Stimulated activated naive B cell treated with anti-CD40 and anti-IgM and Interleukin-4, amounts not matched to agents 10 μg/mL and 1 μg/mL and 100 μg/mL, for 72 hours (primary cell): ENCODE measurements around the gene BNIP5.

Experiments
- ATAC-seq, 2 donors: fragments of 150-1000 bp; cut with Tn5 transposase; replicated peaks; 2 replicates each; pipeline ENCODE4 v1.10.0; 2021; ENCODE audit warnings: moderate library complexity in 1 of 2
- DNase-seq: peaks from one replicate; pipeline ENCODE4 v3.0.0; 2021
- H3K27ac Mint-ChIP-seq: one replicate; pipeline ENCODE4 v1.8.0; 2022; ENCODE audit warnings: mild to moderate bottlenecking, mixed read lengths
- H3K27me3 Mint-ChIP-seq, 2 donors: one replicate each; pipeline ENCODE4 v1.8.0; 2022; ENCODE audit warnings: mixed read lengths in 2 of 2
- H3K36me3 Mint-ChIP-seq, 2 donors: one replicate each; pipeline ENCODE4 v1.8.0; 2022; ENCODE audit warnings: mixed read lengths in 2 of 2, mild to moderate bottlenecking in 1 of 2
- H3K4me1 Mint-ChIP-seq, 2 donors: one replicate each; pipeline ENCODE4 v1.8.0; 2022; ENCODE audit warnings: mixed read lengths in 2 of 2, mild to moderate bottlenecking in 1 of 2
- H3K4me3 Mint-ChIP-seq, 2 donors: one replicate each; pipeline ENCODE4 v1.8.0; 2022; ENCODE audit warnings: mild to moderate bottlenecking in 2 of 2, mixed read lengths in 2 of 2, moderate library complexity in 1 of 2
- H3K9me3 Mint-ChIP-seq, 2 donors: one replicate each; pipeline ENCODE4 v1.8.0; 2022; ENCODE audit warnings: mixed read lengths in 2 of 2, mild to moderate bottlenecking in 1 of 2

BNIP5 gene

DNA sequence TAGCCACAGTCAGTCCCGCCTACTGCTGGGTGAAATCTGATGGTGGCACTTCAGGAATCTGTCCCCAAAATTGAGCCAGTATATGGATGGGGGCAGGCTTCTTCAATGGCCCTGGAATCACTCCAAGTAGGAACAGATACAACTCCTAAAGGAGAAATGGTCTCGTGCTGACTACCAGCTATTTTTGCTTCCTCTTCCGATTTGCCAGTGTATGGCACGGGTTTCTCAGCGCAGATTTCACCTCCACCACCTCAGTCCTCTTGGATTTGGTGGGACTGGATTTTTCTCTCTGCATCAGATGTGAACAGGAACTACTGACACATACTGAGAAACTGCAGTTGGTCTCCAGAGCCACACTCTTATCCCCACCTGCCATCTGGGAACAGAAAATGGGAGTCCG, 39.6 kb downstream of the BNIP5 start:
- DNase-seq (no peak), ATAC-seq (no peak)
- H3K27me3 Mint-ChIP-seq, result peaks cover 36 to 37% of the 10 kb centered on the region in 2 donors
- H3K4me1 Mint-ChIP-seq, result peaks cover under 1% of the 10 kb centered on the region in 2 donors
- H3K27ac Mint-ChIP-seq, result no peak overlapping the region
- H3K36me3 Mint-ChIP-seq, result no peaks in the 10 kb centered on the region
- H3K9me3 Mint-ChIP-seq, result no peaks in the 10 kb centered on the region
- no peak overlapping the region for H3K4me3 Mint-ChIP-seq

DNA sequence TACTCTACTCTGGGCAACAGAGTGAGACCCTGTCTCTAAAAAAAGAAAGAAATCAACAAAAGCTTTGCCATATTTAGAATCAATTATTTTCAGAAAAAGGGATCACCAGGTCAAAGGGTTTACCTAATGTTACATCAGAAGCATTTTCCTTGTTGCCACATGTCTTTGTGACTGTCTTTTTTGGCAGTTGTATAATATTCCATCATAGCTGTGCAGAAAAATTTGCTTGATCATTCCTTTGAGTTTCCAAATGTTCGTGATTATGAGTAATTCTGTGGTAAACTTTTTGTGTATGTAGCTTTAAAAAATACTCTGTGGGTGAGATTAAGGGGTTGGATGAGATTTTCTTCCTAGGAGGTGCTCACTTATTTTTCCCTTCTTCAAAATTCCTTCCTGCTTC, 40.4 kb downstream of the BNIP5 start:
- DNase-seq (no peak), ATAC-seq (no peak)
- no peaks in the 10 kb centered on the region for H3K4me1 Mint-ChIP-seq
- H3K36me3 Mint-ChIP-seq, result no peaks in the 10 kb centered on the region
- no peak overlapping the region for H3K27ac Mint-ChIP-seq
- H3K9me3 Mint-ChIP-seq, result no peaks in the 10 kb centered on the region
- no peak overlapping the region for H3K4me3 Mint-ChIP-seq
- peaks cover 36 to 37% of the 10 kb centered on the region in 2 donors for H3K27me3 Mint-ChIP-seq

DNA sequence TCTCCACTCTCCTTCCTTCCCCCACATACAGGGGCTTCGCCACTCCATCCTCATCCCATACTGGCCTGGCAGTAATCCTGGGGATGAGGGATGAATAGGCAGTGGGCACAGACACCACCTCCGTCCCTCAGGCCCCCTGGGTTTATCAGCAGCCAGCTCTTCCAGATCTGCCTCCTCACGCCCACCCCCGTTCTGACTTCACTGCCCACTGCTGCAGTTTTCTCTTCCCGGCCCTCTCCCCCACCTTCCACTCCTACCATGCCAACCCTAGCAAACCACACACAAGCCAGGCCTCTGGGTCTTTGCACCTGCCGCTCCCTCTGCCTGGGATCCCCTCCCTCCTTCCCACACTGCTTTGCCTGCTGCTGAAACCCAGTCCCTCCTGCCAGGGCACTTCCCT, 44.5 kb downstream of the BNIP5 start:
- no peaks in the 10 kb centered on the region for H3K9me3 Mint-ChIP-seq
- H3K4me1 Mint-ChIP-seq, result no peaks in the 10 kb centered on the region

DNA sequence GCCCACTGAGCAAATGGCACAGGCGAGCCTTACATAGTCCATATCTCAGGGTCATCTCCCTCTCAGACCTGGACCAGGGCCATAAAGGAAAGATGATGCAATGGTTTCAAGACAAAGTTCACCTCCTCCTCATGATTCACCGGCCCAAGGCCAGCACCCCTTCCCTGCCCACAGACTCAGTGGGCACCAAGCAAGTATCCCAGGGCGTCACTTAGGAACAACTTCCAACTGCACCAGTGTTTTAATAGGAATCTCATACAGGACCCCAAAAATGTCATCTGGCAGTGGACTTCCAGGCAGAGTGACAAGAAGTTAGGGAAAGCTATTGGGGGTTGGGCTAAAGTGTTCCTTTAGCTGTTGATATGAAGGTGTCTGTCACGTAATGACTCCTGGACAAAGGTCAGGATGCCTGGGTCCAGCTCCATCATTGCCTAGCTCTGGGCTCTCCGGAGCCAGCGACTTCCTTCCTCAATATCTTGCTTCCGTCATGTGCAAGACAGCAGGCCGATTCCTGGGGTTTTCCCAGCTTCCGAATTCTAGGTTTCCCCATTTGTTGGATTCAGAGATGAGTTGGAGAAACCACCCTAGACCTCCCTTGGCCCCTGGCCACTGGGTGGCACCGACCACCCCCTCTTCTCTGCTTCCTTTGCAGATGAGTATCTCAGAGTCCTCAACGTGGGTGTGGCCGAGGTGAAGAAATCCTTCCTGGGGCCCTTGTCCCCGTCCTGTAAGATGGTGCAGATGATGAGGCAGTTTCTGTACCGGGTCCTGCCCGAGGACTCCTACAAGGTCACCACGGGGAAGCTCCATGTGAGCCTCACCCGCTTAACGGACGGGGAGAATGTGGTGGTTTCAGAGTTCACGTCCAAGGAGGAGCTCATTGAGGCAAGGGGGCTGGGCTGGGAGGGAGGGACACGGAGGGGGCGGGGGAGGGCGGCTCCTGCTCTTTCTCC, 45.7 kb downstream of the BNIP5 start:
- ATAC-seq, result no peak
- Mint-ChIP-seq H3K4me1 (no peaks in the 10 kb centered on the region), H3K36me3 (no peaks in the 10 kb centered on the region), H3K9me3 (no peaks in the 10 kb centered on the region), H3K27ac (no peak overlapping the region), H3K4me3 (no peak overlapping the region), H3K27me3 (peaks cover 36 to 40% of the 10 kb centered on the region in 2 donors)
- DNase-seq, result no peak

More for the DNA sequence above, 44.5 kb downstream of the BNIP5 start:
- Mint-ChIP-seq H3K4me3 (no peak overlapping the region), H3K27me3 (peaks cover 30% of the 10 kb centered on the region in 2 donors), H3K27ac (no peak overlapping the region), H3K36me3 (no peaks in the 10 kb centered on the region)
- ATAC-seq, result no peak
- no peak for DNase-seq

DNA sequence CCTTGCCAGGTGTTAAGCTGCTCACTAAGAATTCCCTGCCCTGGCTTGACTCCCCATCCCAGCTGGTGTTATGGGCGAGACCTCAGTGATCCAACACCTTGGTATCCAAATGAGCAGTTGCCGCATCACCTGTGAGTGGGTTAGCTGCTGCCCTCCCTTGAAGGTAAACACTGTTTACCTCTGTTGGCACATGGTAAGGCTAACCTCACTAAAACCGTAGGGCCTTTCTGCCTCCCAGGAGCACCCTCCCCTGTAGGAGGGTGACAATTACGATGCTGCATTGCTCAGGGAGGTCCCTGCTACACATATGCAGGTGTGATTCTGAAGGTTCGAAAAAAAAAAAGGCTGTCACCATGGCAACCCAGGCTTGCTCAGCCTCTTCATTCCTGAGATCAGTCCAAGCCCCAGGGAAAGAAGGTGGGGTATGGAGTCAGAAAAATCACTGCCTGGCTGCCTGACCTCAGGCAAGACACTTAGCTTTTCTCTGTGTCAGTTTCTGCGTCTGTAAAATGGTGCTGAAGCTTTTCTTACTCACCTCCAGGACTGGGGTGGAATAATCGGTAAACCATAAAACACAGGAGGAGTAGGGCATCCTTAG, 47.3 kb downstream of the BNIP5 start:
- no peak for DNase-seq
- no peak overlapping the region for H3K4me3 Mint-ChIP-seq
- no peak for ATAC-seq
- no peaks in the 10 kb centered on the region for H3K4me1 Mint-ChIP-seq
- H3K36me3 Mint-ChIP-seq, result no peaks in the 10 kb centered on the region
- no peak overlapping the region for H3K27ac Mint-ChIP-seq
- peaks cover 44 to 49% of the 10 kb centered on the region in 2 donors for H3K27me3 Mint-ChIP-seq
- H3K9me3 Mint-ChIP-seq, result no peaks in the 10 kb centered on the region

DNA sequence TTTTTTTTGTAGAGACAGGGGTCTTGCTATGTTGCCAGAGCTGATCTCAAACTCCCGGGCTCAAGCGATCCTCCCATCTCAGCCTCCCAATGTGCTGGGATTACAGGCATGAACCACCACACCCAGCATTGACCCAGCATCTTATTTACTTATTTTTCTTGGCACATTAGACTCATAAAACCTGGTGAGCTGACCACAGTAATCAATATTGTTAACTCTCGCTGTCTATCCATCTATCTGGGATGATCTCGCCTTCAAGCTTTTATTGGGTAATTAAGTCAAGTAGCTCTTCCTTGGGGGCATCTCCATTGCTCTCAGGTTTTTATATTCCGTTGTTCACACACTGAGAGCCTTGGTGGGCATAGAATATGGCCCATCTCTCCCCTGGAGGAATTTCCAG, 49.8 kb downstream of the BNIP5 start:
- no peak overlapping the region for H3K27ac Mint-ChIP-seq
- H3K36me3 Mint-ChIP-seq, result no peaks in the 10 kb centered on the region
- ATAC-seq (no peak), DNase-seq (no peak)
- no peaks in the 10 kb centered on the region for H3K4me1 Mint-ChIP-seq
- no peaks in the 10 kb centered on the region for H3K9me3 Mint-ChIP-seq
- peaks cover 45 to 64% of the 10 kb centered on the region in 2 donors for H3K27me3 Mint-ChIP-seq
- no peak overlapping the region for H3K4me3 Mint-ChIP-seq

DNA sequence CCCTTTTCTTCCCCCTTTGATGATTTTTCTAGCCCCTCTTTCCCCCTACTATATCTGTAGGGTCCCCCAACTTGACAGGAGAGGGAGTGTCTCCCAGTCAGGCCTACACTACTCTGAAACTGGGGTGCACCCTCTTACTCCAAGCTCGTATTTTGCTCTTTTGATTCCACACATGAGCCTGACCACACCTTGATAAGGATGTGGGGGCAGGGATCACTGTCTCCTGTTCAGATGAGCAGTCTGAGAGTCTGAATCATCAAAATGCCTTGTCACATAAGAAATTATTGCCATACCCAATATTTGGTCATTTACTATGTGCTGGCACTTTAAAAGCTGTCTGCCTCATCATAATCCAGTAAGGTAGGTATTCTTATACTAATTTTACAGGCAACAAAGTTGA, 50.9 kb downstream of the BNIP5 start:
- Mint-ChIP-seq H3K27me3 (peaks cover 36 to 54% of the 10 kb centered on the region in 2 donors), H3K4me1 (peaks cover 0 to 4% of the 10 kb centered on the region in 2 donors), H3K4me3 (no peak overlapping the region), H3K9me3 (no peaks in the 10 kb centered on the region), H3K36me3 (no peaks in the 10 kb centered on the region), H3K27ac (no peak overlapping the region)
- DNase-seq (no peak), ATAC-seq (no peak)

DNA sequence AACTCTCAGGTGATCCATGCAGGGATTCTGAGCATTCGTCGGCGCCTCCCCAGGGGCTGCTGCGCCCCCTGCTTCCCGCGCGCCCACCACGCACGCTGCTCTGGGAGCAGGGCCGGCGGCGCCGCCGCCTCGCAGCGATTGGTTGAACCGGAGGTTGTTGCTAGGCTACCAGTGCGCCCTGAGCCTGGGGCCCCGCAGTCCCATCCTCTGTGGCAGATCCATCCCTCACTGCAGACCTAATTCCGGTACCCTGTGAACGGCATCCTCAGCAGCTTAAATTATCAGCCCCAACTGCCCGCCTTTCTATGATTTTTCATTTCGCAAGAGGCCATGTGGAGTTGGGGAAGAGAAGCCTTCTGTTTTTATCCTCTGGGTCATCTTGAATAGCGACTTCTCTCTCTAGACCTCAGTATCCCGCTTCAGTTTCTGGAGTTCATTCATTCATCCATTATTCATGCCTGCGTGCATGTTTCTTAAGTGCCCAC, 51.5 kb downstream of the BNIP5 start:
- ATAC-seq, result no peak

DNA sequence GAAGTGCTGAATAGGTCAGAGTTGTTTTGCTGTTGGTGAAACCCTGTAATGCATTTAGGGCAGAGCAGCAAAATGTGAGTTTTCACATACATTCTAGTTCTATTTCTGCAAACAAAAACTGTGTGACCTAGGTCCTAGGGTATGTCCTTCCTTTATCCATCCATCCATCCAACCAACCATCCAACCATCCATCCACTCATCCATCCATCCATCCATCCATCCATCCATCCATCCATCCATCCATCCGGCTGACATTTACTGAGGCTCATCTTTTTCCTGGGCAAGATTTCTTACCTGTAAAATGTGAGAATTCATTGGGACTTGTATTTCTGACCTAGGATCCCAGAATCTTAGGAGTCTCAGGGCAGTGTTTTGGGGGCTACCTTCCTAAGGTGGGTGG, 52.3 kb downstream of the BNIP5 start:
- H3K4me1 Mint-ChIP-seq, result peaks cover 5 to 11% of the 10 kb centered on the region in 2 donors
- peaks cover 33 to 49% of the 10 kb centered on the region in 2 donors for H3K27me3 Mint-ChIP-seq
- DNase-seq, result no peak
- no peaks in the 10 kb centered on the region for H3K9me3 Mint-ChIP-seq
- no peak overlapping the region for H3K4me3 Mint-ChIP-seq
- no peak for ATAC-seq
- no peaks in the 10 kb centered on the region for H3K36me3 Mint-ChIP-seq
- H3K27ac Mint-ChIP-seq, result no peak overlapping the region

More for the DNA sequence above, 51.5 kb downstream of the BNIP5 start:
- DNase-seq, result no peak
- Mint-ChIP-seq H3K27me3 (peaks cover 33 to 50% of the 10 kb centered on the region in 2 donors), H3K4me3 (no peak overlapping the region), H3K4me1 (peaks cover 5 to 10% of the 10 kb centered on the region in 2 donors), H3K9me3 (no peaks in the 10 kb centered on the region), H3K27ac (no peak overlapping the region), H3K36me3 (no peaks in the 10 kb centered on the region)

DNA sequence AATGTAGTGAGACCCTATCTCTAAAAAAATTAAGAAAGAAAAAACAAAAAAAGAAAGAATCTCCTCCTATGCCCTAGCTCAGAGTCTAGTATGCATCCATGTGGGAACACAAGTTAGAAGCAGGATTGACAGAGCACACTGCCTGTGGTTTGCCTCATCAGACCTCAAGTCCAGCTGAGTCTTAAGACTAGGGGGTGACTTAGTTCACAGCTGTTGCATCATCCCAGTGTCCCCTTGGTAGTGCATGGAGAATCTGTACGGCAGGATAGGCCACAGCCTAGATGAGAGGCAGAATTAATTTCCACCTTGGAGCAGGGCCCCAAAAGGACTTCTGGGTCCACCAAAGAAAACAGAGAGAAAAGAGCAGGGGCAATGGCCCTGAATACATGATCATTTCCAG, 53.1 kb downstream of the BNIP5 start:
- H3K4me3 Mint-ChIP-seq, result no peak overlapping the region
- H3K27me3 Mint-ChIP-seq, result peaks cover 33 to 49% of the 10 kb centered on the region in 2 donors
- peaks cover 5 to 11% of the 10 kb centered on the region in 2 donors for H3K4me1 Mint-ChIP-seq
- ATAC-seq, result no peak
- no peaks in the 10 kb centered on the region for H3K36me3 Mint-ChIP-seq
- H3K9me3 Mint-ChIP-seq, result no peaks in the 10 kb centered on the region
- no peak for DNase-seq
- no peak overlapping the region for H3K27ac Mint-ChIP-seq

DNA sequence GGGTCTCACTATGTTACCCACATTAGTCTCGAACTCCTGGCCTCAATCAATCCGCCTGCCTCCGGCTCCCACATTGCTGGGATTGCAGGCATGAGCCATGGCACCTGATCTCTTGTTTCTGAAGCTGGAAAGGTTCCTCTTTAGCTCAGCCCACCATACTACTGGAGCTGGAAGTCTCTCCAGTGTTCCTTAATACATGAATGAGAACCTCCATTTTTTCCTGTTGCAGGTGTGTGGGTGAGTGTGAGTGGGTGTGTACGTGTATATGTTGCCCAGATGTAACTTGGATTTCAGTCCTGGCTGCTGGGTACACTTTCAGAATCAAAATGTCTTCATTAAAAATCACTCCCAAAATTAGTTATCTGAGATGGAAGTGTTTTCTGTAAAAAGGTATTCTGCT, 55.7 kb downstream of the BNIP5 start:
- Mint-ChIP-seq H3K36me3 (no peaks in the 10 kb centered on the region), H3K9me3 (no peaks in the 10 kb centered on the region), H3K4me3 (no peak overlapping the region), H3K27me3 (peaks cover 31 to 47% of the 10 kb centered on the region in 2 donors), H3K27ac (no peak overlapping the region), H3K4me1 (peaks cover 5 to 11% of the 10 kb centered on the region in 2 donors)
- DNase-seq, result no peak
- ATAC-seq, result peak; percentile 8 to 9

DNA sequence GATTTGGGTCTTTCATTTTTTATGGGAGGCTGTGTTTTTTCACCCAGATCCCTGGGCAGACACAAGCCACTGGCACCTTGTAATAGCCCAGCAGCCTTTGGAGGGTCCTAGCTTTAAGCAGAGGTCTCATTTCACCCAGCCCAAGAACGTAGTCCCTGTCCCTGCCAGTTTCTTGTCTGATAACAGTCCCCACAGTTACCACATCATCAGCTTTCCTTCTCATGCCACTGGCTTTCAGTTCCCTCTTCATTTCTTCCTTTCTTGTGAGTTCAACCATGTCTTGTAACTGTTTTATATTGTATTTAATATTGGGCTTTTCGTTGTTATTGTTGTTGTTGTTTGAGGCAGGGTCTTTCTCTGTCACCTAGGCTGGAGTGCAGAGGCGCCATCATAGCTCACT, 56.2 kb downstream of the BNIP5 start:
- DNase-seq, result no peak
- no peak overlapping the region for H3K27ac Mint-ChIP-seq
- no peaks in the 10 kb centered on the region for H3K9me3 Mint-ChIP-seq
- H3K4me3 Mint-ChIP-seq, result peak overlapping the region in 1 of 2 donors; percentile 52
- H3K4me1 Mint-ChIP-seq, result peaks cover 5 to 11% of the 10 kb centered on the region in 2 donors
- H3K27me3 Mint-ChIP-seq, result peaks cover 26 to 42% of the 10 kb centered on the region in 2 donors
- no peaks in the 10 kb centered on the region for H3K36me3 Mint-ChIP-seq
- peak; percentile 97 to 98 for ATAC-seq

DNA sequence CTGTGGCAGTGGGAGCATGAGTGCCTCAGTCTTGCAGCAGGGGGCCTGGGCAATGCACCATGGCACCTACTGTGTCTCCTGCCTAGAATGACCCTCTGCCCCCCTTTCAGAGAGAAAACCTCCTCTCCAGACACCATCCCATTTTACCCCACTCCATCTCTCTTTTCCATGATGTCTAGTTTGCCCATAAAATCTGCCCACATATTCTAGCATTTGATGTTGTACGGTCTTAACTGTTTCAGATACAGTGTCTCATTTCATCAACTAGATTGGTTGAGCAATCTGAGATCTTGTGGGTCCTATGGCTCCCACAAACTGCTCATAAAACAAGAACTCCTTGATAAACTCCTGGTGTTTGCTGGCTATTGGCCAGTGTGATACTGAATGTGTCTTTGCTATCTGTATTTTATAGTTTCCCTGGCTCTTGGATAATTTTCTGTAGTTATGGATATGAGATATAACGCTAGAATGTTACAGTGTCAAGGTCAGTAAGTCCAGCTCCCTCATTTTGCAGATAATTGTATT, 58.7 kb downstream of the BNIP5 start:
- H3K9me3 Mint-ChIP-seq, result no peaks in the 10 kb centered on the region
- H3K4me1 Mint-ChIP-seq, result peaks cover 5 to 11% of the 10 kb centered on the region in 2 donors
- ATAC-seq, result no peak
- no peaks in the 10 kb centered on the region for H3K36me3 Mint-ChIP-seq
- DNase-seq, result no peak
- H3K27ac Mint-ChIP-seq, result no peak overlapping the region
- no peak overlapping the region for H3K4me3 Mint-ChIP-seq
- peaks cover 13 to 31% of the 10 kb centered on the region in 2 donors for H3K27me3 Mint-ChIP-seq

DNA sequence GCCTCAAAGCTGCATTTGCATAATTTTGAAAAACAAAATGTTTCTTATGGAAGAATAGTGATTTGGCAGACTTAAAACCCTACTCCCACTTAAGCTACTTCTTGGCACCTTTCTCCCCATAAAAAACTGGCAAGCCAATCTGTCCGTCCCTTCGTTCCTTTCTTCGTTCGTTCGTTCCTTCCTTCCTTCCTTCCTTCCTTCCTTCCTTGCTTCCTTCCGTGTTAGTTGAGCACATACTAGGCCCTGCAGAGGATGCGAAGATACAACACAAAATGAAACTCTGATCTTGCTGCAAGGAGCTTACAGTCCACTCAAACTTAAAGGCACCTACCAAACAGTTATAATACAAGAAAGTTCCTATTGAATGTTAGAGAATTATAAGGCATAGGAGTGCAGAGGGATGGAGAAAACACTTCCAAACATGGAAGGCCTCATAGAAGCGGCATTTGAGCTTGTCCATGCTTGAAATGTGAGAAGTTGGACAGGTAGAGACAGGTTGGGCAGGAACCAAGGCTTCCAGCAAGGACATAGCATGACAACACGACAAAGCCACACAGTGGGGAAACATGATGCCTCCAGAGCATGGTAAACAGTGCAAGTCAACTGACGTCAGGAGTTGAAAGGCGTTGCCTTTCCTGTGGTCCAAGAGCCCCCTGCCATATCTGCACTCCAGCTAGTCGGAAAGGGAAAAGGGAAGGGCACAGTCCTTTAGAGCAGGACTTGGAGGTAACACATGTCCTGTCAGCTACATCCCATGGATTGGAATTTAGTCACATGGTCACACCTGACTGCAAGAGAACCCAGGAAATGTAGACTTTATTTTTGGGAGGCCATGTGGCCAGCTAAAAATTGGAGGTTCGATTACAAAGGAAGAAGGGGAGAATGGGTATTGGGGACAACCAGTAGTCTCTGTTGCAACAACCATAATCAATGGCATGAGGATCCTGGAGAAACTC, 59.8 kb downstream of the BNIP5 start:
- Mint-ChIP-seq H3K27me3 (peaks cover 13 to 36% of the 10 kb centered on the region in 2 donors), H3K36me3 (no peaks in the 10 kb centered on the region), H3K27ac (no peak overlapping the region), H3K4me1 (peaks cover 5 to 11% of the 10 kb centered on the region in 2 donors), H3K9me3 (no peaks in the 10 kb centered on the region), H3K4me3 (no peak overlapping the region)
- no peak for ATAC-seq
- no peak for DNase-seq
